ENCODE measurements around the gene UBQLN1.
"Not testable (repeated sequence)": the region's sequence is repeated elsewhere in the genome, so short reads cannot be mapped to it uniquely, and the experiment has no call there.

The UBQLN1 gene

DNA sequence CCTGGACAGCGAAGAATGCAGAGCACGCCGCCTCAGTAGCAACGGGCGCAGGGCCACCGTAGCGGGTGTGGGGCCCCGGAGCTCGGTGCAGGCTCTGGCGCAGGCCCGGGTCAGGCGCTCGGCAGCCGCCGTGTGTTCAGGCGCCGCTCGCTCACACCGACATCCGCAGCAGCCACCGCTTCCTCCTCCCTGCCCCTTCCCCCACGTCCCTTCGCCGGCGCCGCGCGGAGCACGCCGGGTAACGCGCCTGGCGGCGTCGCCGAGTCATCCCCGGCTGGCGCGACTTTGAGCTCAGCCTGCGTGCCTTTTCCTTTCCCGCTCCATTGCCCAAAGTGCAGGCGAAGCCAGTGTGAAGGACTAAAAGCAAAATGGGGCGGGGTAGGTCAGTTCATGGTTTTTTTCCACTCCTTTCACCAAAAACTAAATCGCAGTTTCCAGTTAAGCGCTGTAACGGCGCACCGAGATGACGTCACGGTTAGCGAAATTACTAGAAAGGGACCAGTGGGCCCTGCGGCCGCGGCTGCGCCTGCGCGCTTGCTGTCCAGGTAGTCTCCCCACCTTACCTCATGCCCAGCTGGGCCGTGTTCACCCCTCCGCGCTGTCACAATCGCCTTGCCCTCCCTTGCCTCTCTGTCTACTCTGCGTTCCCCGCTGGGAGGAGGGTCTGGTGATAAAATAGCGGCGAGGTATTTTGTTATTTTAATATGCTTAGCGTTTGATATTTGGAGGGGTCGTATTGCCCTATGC is at the start of gene UBQLN1:
Gene UBQLN1, minus strand, starts transcription at position 191 of the 747 bp plus-strand sequence. CDS start 279 bp downstream, outside the sequence.
- DNase-seq: peak; percentile 91

DNA sequence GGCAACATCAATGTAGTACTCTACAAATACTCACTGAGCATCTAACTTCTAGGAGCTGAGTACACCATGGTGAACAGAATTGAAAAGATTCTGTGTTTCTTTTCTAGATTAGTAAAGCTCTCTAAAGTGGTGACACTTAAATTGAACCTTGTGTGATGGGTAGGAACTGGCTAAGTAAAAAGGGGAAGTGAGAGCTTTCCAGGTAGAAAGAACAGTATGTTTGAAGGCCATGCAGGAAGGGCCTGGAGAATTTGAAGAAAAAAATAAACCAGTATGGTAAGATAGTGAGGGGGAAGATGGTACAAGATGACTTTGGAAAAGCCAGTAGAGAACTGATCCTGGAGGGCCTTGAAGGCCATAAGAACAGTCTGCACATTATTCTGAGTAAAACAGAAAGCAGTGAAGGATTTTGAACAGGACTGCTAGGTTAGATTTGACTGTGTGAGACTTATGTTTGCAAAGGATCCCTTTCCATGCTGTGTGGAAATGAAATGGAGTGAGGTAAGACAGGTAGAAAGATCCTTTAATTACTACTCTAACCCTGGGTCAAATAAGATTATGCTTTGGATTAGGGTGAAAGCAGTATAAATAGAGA is 46.7 kb upstream of the UBQLN1 start:
- DNase-seq: no peak

DNA sequence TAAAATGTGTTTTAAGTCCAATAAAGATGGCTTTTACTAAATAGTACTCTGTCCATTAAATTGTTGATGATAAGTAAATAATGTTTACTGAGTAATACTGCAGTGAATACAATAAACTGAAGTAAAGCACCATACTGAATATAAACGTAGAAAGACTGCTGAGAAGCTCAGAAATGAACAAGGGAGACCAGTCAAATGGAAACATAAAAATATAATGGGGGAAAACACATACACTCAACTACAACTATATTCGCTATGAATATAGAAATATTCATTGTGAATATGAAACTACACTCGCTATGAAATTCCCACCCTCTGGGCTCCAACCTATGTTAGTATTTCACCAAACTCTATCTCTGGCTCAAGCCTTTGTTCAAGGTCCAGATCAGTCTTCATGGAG is 41.9 kb upstream of the UBQLN1 start:
- no peak for DNase-seq

DNA sequence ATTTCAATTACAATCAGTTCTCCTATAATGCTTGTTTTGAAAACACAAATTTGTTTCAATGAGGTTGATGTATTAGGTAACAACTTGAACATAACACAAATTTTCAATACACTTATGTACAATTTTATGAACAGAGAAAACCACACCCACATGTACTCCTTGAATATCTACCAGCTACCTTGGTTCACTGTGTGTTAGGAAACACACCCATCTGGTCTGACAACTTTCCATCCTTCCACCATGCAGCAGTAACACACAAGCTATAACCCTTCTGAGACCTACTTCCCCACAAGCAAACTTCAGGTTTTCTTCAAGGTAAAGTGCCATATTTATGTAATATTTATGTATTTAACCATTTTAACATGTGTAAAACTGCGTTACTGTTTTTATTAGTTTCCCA is 36.4 kb upstream of the UBQLN1 start:
- no peak for DNase-seq

DNA sequence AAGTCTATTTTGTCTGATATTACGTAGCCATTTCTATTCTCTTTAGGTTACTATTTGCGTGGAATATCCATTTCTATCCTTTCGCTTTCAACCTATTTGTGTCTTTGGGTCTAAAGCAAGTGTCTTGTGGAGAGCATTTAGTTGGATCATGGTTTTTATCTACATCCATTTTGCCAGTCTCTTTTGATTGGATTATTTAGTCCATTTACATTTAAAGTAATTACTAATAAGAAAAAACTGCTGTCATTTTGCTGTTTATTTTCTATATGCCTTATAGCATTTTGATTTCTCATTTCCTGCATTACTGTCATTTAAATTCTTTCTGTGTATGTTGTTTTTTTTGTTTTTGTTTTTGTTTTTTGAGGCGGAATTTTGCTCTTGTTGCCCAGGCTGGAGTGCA is 26.0 kb upstream of the UBQLN1 start:
- DNase-seq: no peak

DNA sequence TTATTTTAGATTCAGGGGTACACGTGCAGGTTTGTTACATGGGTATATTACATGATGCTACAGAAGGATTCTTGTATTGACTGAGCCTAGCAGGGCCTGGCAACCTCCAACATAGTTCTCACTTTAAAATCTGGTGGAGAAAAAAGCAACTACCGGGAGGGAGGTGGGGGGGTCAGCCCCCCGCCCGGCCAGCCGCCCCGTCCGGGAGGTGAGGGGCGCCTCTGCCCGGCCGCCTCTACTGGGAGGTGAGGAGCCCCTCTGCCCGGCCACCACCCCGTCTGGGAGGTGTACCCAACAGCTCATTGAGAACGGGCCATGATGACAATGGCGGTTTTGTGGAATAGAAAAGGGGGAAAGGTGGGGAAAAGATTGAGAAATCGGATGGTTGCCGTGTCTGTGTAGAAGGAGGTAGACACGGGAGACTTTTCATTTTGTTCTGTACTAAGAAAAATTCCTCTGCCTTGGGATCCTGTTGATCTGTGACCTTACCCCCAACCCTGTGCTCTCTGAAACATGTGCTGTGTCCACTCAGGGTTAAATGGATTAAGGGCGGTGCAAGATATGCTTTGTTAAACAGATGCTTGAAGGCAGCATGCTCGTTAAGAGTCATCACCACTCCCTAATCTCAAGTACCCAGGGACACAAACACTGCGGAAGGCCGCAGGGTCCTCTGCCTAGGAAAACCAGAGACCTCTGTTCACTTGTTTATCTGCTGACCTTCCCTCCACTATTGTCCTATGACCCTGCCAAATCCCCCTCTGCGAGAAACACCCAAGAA is 21.0 kb upstream of the UBQLN1 start:
- DNase-seq: not testable (repeated sequence)

DNA sequence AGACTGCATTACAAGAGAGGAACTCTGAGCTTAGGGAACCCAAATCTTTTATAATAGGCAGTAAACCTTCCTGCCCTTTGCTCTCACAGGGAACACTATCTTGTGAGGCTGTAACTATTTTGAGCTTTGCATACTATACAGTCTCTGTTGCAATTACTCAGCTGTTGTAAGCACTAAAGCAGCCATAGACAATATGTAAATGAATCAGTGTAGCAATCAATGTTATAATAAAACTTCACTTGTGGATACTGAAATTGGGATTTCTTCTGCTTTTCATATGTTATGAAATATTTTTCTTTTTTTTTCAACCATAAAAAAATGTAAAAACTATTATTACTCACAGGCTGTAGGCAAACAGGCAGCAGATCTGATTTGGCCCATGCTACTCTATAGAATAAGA is 16.7 kb upstream of the UBQLN1 start:
- no peak for DNase-seq

DNA sequence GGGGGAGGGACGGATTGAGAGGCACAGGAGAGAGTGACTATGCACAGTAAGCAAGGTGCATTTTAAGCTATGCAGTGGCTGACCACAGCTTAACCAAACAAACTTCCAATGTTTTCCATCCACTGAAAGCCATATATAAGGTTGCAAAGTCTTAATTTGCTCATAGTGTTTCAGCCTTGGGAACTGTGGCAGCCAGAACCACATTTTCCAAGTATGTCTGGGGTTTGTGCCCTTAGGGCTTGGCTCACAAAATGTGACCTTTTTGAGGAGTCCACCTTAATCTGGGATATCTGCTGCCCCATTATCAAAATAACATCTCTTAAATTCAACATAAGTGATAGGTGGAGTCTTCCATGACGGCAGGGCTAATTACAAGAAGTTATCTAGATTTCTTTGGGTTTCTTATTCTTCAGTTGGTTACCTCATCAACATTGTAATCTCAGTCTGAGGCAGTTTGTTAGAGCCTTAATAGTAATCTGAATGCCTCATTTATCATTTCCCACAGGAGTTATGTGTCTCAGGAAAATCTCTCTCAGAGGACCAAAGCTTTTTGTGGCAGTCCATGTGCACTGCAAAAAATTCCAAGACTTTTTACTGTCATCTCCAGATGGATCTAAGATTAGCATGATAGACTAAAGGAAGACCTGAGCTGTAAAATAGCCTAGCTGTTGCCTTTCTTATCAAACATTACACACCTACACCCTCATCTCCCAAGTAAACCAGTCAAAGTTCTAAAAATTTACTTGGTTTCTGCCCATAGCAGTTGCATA is 15.2 kb upstream of the UBQLN1 start:
- DNase-seq: no peak

DNA sequence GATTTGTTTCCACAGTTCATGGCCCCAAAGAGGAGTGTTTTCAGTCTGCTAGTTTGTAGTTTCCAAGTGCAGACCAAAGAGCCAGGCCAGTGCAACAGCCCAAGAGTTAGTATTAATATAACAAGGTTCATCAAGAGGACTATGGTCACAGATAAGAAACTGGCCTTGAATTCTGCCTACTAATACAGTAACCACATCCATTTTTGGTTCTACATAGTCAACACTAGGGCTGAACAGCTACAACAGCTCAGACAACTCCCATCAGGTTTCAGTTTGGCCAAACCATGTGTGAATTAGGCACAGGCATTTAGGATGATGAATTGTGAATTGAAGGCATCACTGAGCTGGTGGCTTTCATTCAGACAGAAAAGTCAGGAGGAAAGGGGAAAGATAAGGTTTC is 13.8 kb upstream of the UBQLN1 start:
- no peak for DNase-seq

DNA sequence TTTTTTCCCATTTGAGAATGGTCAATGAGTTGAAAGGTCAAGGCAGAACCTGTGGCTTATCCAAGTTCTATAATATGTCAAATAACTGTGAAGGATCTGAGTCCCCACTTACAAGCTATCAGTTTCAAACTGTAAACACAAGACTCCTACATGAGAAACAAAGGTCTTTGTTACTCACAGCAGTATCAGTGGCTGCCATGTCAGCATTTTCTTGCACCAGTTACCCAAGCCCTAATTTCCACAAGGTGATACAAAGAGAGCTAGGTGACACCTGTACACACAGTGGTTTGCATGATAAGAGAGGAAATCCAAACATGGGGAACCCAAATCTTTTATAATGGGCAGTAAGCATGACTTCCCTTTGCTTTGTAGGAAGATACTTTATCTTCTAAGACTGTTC is 8.0 kb upstream of the UBQLN1 start:
- no peak for DNase-seq

DNA sequence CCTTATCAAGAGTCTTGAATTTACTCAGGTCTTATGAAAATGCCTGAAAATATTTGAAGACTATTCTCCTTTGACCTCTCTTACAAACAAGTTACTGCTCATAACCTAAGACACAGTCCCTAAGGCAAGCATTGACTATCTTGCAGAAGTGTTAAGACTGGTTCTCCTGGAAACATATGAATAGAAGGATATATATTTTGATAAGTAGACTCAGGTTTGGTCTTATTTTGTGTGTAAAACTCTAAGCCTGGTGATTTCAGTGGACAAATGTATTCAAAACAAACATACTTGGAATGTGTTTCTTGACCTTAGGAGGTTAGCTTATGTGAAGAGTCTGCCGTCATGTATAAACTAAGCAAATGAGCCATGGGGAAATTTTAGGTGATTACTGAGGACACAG is 7.5 kb upstream of the UBQLN1 start:
- no peak for DNase-seq

DNA sequence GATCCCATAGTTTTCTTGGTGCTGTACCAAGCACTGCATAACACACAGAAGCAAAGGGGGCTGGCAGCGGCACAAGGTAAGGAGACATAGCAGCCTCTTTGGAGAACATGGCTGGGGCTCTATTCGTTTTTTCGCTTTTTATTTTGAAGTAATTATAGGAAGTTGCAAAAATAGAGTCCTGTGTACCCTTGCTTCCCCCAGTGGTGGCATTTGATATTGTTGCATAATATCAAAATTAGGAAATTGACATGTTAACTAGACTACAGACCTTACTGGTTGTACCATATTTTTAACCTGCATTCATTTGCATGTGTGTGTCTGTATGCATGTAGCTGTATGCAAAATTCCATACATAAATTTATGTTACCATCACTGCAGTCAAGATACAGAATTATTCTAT is 6.6 kb upstream of the UBQLN1 start:
- no peak for DNase-seq

DNA sequence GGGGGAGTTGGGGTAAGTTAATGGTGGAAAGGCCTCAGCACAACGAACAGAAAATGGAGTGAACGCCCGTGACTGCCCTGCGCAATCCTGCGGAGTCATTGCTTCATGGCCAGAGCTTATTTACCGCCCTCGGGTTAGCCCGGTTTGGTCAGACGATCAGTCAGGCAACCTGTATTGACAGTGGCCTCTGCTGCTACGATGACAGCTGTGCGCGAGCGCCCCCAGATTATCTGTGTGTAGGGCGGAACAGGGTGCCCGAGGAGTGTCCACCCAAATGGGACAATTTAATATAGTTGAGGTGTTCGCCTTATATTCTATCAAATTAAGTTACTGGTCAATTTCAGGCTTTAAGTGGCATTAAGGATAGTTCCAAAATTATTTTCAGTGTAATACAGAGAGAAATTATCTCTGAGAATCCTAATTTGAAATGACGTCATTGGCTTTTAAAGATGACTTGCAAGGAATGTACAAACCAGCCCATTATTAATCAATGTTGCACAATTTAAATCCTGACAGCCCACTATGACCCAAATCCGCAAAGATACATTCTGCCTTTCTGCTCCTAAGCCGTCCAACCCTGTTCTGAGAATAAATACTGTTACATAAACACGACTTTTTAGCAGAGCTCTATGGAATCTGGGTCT is 879 bp upstream of the UBQLN1 start:
- peak; percentile 61 for DNase-seq

DNA sequence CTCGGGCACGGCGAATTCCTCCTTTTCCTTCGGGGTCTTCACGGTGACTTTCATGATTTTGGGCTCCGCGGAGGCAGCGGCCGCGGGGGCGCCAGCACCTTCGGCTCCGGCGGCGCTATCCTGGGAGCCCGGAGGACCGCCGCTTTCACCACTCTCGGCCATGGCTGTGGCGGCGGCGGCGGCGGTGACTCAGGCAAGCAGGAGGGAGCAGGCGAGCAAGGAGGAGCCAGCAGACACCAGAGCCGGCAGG is 315 bp downstream of the UBQLN1 start:
- DNase-seq: peak; percentile 73

DNA sequence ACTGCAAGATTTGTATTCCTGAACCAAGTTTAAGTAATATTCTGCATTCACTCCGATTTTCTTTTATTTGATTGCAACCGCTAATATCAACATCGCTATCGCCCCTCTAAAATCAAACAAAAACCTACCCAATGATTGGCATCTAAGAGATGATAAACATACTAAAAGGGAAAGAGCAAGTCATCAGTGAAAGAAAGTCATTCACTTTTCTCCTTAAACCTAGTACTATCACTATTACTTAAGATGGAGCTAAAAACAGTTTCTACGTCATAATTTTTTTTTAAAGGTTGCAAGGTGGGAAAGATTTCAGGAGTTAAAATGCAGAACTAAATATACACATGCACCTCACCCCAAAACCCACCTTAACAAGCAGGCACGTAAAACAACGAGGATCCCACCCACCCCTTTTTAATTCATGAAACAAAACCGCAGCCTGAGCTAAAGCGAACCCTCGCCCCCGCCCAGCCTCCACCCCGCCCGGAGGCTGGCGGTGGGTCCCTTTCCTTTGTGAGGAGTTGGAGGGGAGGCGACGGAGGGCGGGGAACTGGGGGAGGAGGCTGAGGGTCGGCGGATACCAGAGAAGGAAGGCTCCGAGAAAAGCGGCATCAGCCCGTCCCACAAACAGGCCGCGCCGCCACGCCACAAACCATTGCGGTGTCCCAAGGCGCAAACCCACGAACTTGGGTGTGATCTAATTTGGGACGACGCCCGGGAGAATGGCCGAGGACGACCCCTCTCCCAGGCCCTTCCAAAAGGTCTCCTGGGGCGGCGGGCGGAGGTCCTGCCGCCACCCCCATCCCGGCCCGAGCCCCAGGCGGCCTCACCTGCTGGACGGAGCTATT is 861 bp downstream of the UBQLN1 start:
- peak; percentile 73 for DNase-seq

DNA sequence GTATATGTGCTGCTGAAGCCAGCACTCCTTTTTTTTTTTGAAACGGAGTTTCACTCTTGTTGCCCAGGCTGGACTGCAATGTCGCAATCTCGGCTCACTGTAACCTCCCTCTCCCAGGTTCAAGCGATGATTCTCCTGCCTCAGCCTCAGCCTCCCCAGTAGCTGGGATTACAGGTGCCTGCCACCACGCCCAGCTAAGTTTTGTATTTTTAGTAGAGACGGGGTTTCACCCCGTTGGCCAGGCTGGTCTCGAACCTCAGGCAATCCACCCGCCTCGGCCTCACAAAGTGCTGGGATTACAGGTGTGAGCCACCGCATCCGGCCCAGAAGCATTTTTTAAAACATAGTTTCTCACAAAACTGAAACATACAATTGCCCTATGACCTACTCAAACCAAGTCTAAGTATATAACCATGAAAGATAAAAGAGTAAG is 2.5 kb downstream of the UBQLN1 start:
- DNase-seq: not testable (repeated sequence)

DNA sequence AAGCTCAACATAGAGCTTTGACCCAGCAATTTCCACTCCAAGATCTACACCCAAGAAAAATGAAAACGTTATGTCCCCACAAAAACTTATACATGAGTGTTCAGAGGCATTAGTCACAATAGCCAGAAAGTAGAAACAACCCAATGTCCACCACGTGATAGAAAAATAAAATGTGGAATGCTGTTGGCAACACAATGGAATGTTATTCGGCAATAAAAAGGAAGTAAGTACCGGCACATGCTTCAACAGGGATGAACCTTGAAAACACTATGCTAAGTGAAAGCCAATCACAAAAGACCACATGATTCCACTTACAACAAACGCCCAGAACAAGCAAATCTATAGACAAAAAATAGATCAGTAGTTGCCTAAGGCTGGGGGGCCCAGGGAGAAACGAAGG is 6.0 kb downstream of the UBQLN1 start:
- DNase-seq: no peak

DNA sequence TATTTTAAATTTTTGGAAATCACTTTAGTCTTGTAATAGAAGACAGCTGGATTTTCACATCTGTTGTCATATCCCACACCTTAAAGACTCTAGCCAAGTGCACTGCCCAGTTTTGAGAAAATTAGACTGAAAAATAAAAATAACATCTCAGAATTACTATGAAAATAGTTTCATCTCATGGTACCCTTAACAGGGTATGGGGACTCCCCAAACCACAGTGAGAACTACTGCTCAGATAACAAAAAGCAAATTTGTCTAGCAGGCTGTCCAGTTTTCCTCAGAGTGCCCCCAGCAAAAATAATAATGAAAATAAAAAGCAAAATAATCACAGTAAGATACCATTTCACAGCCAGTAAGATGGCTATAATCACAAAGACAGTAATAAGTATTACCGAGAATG is 6.5 kb downstream of the UBQLN1 start:
- DNase-seq: no peak

DNA sequence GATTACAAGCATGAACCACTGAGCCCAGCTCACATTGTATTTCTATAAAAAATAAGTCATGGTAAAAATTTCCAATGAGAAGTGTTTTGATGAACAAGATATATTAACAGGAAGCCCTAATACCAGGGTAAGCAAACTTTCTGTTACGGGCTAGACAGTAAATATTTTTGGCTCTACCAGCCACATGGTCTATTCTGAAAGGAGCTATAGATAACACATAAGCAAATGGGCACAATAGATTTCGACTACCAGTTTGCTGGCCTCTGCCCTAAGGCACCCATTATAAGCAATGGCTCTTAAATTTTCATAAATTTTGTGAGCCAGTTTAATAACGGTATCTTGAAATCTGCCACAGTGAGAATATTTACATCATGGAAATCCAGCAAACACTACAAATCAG is 8.1 kb downstream of the UBQLN1 start:
- no peak for DNase-seq

DNA sequence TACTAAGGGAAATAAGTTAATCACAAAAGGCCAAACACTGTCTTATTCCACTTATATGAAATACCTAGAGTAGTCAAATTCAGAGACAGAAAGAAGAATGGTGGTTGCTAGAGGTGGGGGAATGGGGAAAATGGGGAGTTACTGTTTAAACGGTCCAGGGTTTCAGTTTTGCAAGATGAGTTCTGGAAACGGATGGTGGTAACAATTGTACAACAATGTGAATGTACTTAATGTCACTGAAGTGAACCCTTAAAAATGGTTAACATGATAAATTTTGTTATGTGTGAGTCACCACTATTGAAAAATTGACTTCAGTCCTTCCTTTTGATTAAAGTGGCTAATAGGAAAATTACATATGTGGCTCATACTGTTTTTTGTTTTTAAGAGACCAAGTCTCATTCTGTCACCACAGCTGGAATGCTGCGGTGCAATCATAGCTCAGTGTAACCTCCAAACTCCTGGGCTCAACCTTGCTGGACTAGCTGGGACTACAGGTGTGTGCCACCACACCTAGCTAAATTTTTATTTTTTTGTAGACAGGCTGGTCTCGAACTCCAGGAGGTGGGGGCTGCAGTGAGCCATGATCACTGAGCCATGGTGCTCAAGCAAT is 8.7 kb downstream of the UBQLN1 start:
- DNase-seq: no peak

DNA sequence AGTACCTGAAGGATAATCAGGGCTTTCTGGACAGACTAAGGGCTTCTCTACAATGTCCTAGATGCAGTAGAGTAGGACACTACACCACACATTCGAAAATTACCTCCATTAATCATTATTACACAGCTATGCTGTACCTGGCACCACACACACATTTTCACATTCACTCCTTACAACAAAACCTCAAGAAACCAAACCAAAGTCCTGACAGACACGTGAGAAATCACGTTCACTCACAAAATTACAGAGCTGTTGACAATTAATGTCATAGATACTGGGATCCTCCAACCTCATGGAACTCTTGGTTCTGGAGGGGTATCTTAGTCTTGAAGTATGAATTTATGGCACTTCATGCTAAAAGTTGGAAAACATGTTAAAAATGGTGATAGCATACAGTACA is 16.3 kb downstream of the UBQLN1 start:
- no peak for DNase-seq

DNA sequence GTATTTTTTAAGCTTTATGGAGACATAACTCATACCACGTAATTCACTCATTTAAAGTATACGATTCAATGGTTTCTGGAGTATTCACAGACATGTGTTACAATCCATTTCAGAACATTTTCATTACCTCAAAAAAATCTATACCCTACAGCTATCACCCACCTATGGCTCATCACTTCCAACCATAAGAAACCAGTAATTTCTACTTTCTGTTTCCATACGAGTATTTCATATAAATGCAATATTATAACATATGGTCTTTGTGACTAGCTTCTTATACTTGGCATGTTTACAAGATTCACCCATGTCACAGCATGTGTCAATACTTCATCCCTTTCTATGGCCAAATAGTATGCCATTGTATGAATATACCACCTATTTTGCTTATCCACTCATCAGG is 18.8 kb downstream of the UBQLN1 start:
- DNase-seq: no peak
